Testis (tissue), 3 donors: Measurements from ENCODE around the gene TNS3. TPM values are rescaled to one million over a fixed set of nuclear protein-coding genes. Genes with fewer than 3 reads are reported as not detected.

Experiments
- DNase-seq: peaks from one replicate; pipeline ENCODE4 v3.0.0-alpha.2; 2019
- H3K27ac ChIP-seq, 2 donors: fragments of 200-600 bp; sonication (generic); one replicate each; pipeline ENCODE4 v1.5.1; 2019
- H3K27me3 ChIP-seq: fragments of 200-600 bp; sonication (generic); one replicate; pipeline ENCODE4 v1.5.1; 2019
- H3K36me3 ChIP-seq: fragments of 200-600 bp; sonication (generic); one replicate; pipeline ENCODE4 v1.5.1; 2017; ENCODE audit warnings: low read depth; ENCODE audit errors: missing control alignments
- H3K4me1 ChIP-seq: fragments of 200-600 bp; sonication (generic); one replicate; pipeline ENCODE4 v1.5.1; 2019
- H3K4me3 ChIP-seq, 2 donors: fragments of 200-600 bp; sonication (generic); one replicate each; pipeline ENCODE4 v1.5.1; 2017 to 2019
- H3K9me3 ChIP-seq: fragments of 200-600 bp; sonication (generic); one replicate; pipeline ENCODE4 v1.5.1; 2017
- POLR2A ChIP-seq: fragments of 450-650 bp; IDR thresholded peaks from one replicate; pipeline ENCODE4 v1.6.1; 2017; ENCODE audit warnings: antibody characterized with exemption, mild to moderate bottlenecking, moderate library complexity
- WGBS, 2 donors: methylation state at CpG; one replicate each; pipeline ENCODE4 v1.1.5; 2018; 5-methylcytosine and 5-hydroxymethylcytosine counted together
- intact Hi-C: fragments of 100-400 bp; cut with DNase I; formaldehyde crosslinking; loops from one replicate; pipeline ENCODE4 v1.15.1; 2023; ENCODE audit warnings: low total_unique reads
- polyA plus RNA-seq: library from polyadenylated mRNA; stranded (reverse); fragments of 350-450 nt; fragmentation: Illumina TruSeq; extraction: RNeasy Lipid Tissue Mini Kit (QIAGEN cat#74804); gene quantifications from one replicate; pipeline ENCODE4 v1.2.3, GENCODE V29; 2014; ENCODE audit warnings: low read depth, low replicate concordance; ENCODE audit not compliant: insufficient read depth
- total RNA-seq, 2 donors: library from RNA; depleted of rRNA; stranded (reverse); fragments of >200 nt; gene quantifications; one replicate each; pipeline ENCODE4 v1.2.3, GENCODE V29; 2016
- TF ChIP-seq, protein P1 (sequence below), 3 experiments: fragments of 450-650 bp in 2 of 3; fragments of 200-600 bp in 1 of 3; sonication (generic) in 1 of 3; IDR thresholded peaks; one replicate each; pipeline ENCODE4 v1.5.1; 2016 to 2019; ENCODE audit warnings: antibody characterized with exemption in 3 of 3, mild to moderate bottlenecking in 2 of 3, moderate library complexity in 1 of 3

TNS3 gene
- total and polyA plus RNA-seq, 3 donors from 2014 or later, result 28.5 to 93.5 (median 60.0) TPM

GRCh38 chr7:47561715-47562446, 20.0 kb downstream of the TNS3 start:
- Histone ChIP-seq H3K27me3 (no peaks in the 10 kb centered on the region), H3K36me3 (no peaks in the 10 kb centered on the region), H3K27ac (no peak overlapping the region), H3K9me3 (no peaks in the 10 kb centered on the region), H3K4me1 (no peaks in the 10 kb centered on the region), H3K4me3 (no peak overlapping the region)
- WGBS, 2 donors, result 71 to 85% methylated on average over 3 of the region's 3 CpGs
- intact Hi-C loops, result no loop called here
- no peak for DNase-seq
- no peak for TF ChIP-seq POLR2A
- TF ChIP-seq, protein P1, sequence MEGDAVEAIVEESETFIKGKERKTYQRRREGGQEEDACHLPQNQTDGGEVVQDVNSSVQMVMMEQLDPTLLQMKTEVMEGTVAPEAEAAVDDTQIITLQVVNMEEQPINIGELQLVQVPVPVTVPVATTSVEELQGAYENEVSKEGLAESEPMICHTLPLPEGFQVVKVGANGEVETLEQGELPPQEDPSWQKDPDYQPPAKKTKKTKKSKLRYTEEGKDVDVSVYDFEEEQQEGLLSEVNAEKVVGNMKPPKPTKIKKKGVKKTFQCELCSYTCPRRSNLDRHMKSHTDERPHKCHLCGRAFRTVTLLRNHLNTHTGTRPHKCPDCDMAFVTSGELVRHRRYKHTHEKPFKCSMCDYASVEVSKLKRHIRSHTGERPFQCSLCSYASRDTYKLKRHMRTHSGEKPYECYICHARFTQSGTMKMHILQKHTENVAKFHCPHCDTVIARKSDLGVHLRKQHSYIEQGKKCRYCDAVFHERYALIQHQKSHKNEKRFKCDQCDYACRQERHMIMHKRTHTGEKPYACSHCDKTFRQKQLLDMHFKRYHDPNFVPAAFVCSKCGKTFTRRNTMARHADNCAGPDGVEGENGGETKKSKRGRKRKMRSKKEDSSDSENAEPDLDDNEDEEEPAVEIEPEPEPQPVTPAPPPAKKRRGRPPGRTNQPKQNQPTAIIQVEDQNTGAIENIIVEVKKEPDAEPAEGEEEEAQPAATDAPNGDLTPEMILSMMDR (IDR thresholded peaks at IDR 0.05), result no peak

DNA sequence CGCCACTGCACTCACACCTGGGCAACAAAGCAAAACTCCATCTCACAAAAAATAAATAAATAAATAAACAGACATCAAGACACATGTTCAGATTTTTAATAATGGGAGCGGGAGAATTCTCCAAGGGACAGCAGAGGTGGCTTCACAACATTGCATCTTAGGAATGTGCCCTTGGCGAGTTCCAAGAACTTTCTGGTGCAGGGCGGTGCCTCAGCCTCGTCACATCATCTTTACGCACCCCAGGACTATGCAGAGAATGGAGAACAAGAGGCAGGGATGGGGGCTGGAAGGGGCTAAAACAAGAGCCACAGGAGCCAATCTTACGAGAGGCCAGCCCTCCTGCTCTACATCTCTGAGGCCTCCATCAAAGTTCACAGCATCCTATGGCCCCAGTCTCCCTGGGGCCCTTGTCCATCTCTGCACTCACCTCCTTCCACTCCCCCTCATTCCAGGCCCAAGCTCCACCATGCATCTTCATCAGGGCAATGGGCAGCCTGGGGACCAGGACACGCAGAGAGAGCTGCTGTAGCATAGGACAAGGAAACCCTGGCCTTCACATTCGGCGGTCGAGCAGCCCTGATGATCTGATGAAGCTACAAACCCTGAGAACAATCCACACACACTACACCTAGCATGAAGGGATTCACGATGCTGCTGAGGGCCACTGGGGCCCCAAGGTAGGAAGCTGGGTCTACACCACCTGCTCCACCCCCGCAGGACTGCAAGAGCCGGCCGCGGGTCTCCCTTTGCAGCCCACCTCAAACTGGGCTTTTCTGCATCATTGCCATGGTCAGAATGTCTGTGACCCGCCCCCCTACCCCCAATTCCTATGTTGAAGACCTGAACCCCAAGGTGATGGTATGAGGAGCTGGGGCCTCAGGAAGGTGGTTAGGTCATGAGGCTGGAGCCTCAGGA, 22.3 kb downstream of the TNS3 start:
- TF ChIP-seq, protein P1 (IDR thresholded peaks at IDR 0.05), result no peak
- TF ChIP-seq POLR2A, result no peak

GRCh38 chr7:47557694-47558670, 23.9 kb downstream of the TNS3 start:
- Histone ChIP-seq H3K4me1 (peaks cover under 1% of the 10 kb centered on the region), H3K36me3 (no peaks in the 10 kb centered on the region), H3K27ac (no peak overlapping the region), H3K27me3 (no peaks in the 10 kb centered on the region), H3K9me3 (no peaks in the 10 kb centered on the region), H3K4me3 (no peak overlapping the region)
- intact Hi-C loops, result no loop called here
- TF ChIP-seq, protein P1 (IDR thresholded peaks at IDR 0.05), result no peak
- TF ChIP-seq POLR2A, result no peak
- whole genome bisulfite sequencing, 2 donors, result 85 to 86% methylated on average over 19 of the region's 19 CpGs
- no peak for DNase-seq

More for the DNA sequence above, 22.3 kb downstream of the TNS3 start:
- no peaks in the 10 kb centered on the region for H3K9me3 ChIP-seq
- H3K4me3 ChIP-seq, result no peak overlapping the region
- H3K4me1 ChIP-seq, result no peaks in the 10 kb centered on the region
- no peaks in the 10 kb centered on the region for H3K27me3 ChIP-seq
- 91 to 95% methylated on average over 14 to 17 of the region's 17 CpGs for WGBS, 2 donors
- H3K36me3 ChIP-seq, result no peaks in the 10 kb centered on the region
- intact Hi-C loops, result no loop called here
- DNase-seq, result no peak
- H3K27ac ChIP-seq, result no peak overlapping the region

DNA sequence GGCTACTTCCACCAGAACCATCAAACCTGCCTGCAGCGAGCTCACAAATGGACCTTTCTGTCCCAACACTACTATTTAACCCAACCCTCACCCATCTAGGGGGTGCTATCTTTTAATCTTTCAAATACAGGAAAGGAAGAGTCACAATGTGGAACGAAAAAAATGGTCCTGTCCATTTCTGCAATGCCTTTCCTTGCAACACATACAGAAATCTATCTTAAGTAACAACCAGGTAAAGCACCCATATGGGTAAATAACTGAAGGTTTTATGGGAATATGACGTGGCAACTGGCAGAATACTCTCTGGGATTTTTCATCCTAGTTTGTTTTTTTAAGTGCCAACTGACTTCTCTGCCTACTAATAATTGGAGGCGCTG, 24.6 kb downstream of the TNS3 start:
- no peak for DNase-seq
- no peak overlapping the region for H3K4me3 ChIP-seq
- intact Hi-C loops, result no loop called here
- no peaks in the 10 kb centered on the region for H3K27me3 ChIP-seq
- TF ChIP-seq POLR2A, result no peak
- TF ChIP-seq, protein P1 (IDR thresholded peaks at IDR 0.05), result no peak
- H3K27ac ChIP-seq, result no peak overlapping the region
- no peaks in the 10 kb centered on the region for H3K9me3 ChIP-seq
- no peaks in the 10 kb centered on the region for H3K36me3 ChIP-seq
- WGBS, 2 donors, result 88 to 96% methylated on average over 4 of the region's 4 CpGs
- peaks cover 7% of the 10 kb centered on the region for H3K4me1 ChIP-seq
